ENCODE measurements around the gene RTN4R.
"Not testable (repeated sequence)": the region's sequence is repeated elsewhere in the genome, so short reads cannot be mapped to it uniquely, and the experiment has no call there.

DNA sequence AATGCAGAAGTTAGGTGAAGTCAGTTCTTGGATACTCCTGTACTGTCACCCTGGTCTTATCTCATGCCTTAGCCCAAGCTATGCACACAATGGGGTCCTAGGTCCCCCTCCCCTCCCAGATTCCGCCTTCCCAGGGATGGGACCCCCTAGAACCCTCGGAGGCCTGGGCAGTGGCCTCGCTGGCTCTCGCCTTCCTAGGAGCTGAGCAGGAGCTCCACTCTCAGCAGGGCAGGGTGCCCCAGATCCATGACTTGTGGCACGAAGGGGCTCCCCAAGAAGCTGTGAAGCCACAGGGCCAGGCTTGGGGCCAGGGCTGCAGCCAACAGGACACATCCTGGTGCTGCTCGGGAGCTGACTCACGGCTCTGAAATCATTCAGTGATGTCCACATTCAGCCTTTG lies 42.1 kb upstream of the RTN4R start:
- TF ChIP-seq, protein P1, sequence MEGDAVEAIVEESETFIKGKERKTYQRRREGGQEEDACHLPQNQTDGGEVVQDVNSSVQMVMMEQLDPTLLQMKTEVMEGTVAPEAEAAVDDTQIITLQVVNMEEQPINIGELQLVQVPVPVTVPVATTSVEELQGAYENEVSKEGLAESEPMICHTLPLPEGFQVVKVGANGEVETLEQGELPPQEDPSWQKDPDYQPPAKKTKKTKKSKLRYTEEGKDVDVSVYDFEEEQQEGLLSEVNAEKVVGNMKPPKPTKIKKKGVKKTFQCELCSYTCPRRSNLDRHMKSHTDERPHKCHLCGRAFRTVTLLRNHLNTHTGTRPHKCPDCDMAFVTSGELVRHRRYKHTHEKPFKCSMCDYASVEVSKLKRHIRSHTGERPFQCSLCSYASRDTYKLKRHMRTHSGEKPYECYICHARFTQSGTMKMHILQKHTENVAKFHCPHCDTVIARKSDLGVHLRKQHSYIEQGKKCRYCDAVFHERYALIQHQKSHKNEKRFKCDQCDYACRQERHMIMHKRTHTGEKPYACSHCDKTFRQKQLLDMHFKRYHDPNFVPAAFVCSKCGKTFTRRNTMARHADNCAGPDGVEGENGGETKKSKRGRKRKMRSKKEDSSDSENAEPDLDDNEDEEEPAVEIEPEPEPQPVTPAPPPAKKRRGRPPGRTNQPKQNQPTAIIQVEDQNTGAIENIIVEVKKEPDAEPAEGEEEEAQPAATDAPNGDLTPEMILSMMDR (IDR thresholded peaks at IDR 0.05) = not testable (repeated sequence)
- not testable (repeated sequence) for TF ChIP-seq EP300, POLR2A (IDR thresholded peaks at IDR 0.05)

All from tibial nerve (tissue), 4 donors.